NB4 (cell line): ENCODE measurements around the gene SLC22A5.

Source experiments
- CTCF ChIP-seq: IDR thresholded peaks from one replicate; pipeline ENCODE4 v1.5.1; 2012; ENCODE audit warnings: low read depth, low read length
- MAX ChIP-seq: IDR thresholded peaks from 2 replicates; pipeline ENCODE4 v1.6.1; 2011; ENCODE audit warnings: low read depth, low read length
- POLR2A ChIP-seq: IDR thresholded peaks from 2 replicates; pipeline ENCODE4 v1.6.1; 2011; ENCODE audit warnings: mild to moderate bottlenecking; ENCODE audit not compliant: insufficient read length; ENCODE audit errors: extremely low read depth

- TF ChIP-seq POLR2A (no peak), MAX (no peak), CTCF (no peak)
These were observed 25.3 kb downstream of the SLC22A5 start for GRCh38 chr5:132394667-132395259.
